HepG2 (cell line): ENCODE results near the gene B3GAT3. TPM values are rescaled to one million over a fixed set of nuclear protein-coding genes. Genes with fewer than 3 reads are reported as not detected.
A peak's percentile ranks its signal among the peaks of the same experiment; 100 is the strongest.

Source experiments
- BCL6 ChIP-seq: IDR thresholded peaks from 2 replicates; pipeline ENCODE4 v1.6.1; 2016; ENCODE audit warnings: missing genetic modification reagents, missing compliant biosample characterization
- EHMT2 ChIP-seq: fragments of 200-600 bp; sonication (generic); IDR thresholded peaks from 2 replicates; pipeline ENCODE4 v1.7.0; 2017; ENCODE audit warnings: antibody characterized with exemption, low read depth, low read length, borderline replicate concordance
- ETV6 ChIP-seq: sonication (generic); formaldehyde crosslinking; conservative IDR thresholded peaks from 2 replicates; pipeline ENCODE4 v1.4.0; 2020; ENCODE audit warnings: missing genetic modification reagents
- EZH2 ChIP-seq: conservative IDR thresholded peaks from 2 replicates; pipeline ENCODE4 v1.6.1; 2012; ENCODE audit warnings: mild to moderate bottlenecking, low read depth, low read length, moderate library complexity
- GABPA ChIP-seq, 2 experiments: IDR thresholded peaks; 2 replicates each; pipeline ENCODE4 v1.6.1; 2011 to 2016; ENCODE audit warnings: low read depth in 2 of 2, low read length in 1 of 2, missing biosample characterization in 1 of 2, missing genetic modification characterization in 1 of 2
- GTF3A ChIP-seq: sonication (generic); formaldehyde crosslinking; conservative IDR thresholded peaks from 2 replicates; pipeline ENCODE4 v1.4.0; 2020; ENCODE audit warnings: mild to moderate bottlenecking, missing genetic modification reagents
- MIXL1 ChIP-seq: IDR thresholded peaks from 2 replicates; pipeline ENCODE4 v1.6.1; 2016
- ONECUT2 ChIP-seq: sonication (generic); formaldehyde crosslinking; IDR thresholded peaks from 2 replicates; pipeline ENCODE4 v1.4.0; 2020; ENCODE audit warnings: missing genetic modification reagents
- RXRA ChIP-seq: sonication (generic); formaldehyde crosslinking; IDR thresholded peaks from 2 replicates; pipeline ENCODE4 v1.5.1; 2020; ENCODE audit warnings: missing genetic modification reagents
- SMAD9 ChIP-seq: sonication (generic); formaldehyde crosslinking; IDR thresholded peaks from 2 replicates; pipeline ENCODE4 v1.5.1; 2020; ENCODE audit warnings: mild to moderate bottlenecking, missing genetic modification reagents
- SP1 ChIP-seq, 2 experiments: fragments of 450-650 bp in 1 of 2; sonication (generic) in 1 of 2; formaldehyde crosslinking in 1 of 2; IDR thresholded peaks; 2 replicates each; pipeline versions ENCODE4 v1.4.0 to v1.6.1; 2016 to 2020; ENCODE audit warnings: missing genetic modification reagents in 1 of 2
- TEAD2 ChIP-seq: sonication (generic); formaldehyde crosslinking; IDR thresholded peaks from 2 replicates; pipeline ENCODE4 v1.9.0; 2021; ENCODE audit warnings: missing genetic modification reagents
- ZBTB8A ChIP-seq: sonication (generic); formaldehyde crosslinking; IDR thresholded peaks from 2 replicates; pipeline ENCODE4 v1.4.0; 2020; ENCODE audit warnings: mild to moderate bottlenecking, low read depth, missing genetic modification reagents, borderline replicate concordance
- ZMAT3 ChIP-seq: sonication (generic); formaldehyde crosslinking; conservative IDR thresholded peaks from 2 replicates; pipeline ENCODE4 v1.7.0; 2021; ENCODE audit warnings: missing genetic modification reagents
- ZNF136 ChIP-seq: sonication (generic); formaldehyde crosslinking; IDR thresholded peaks from 2 replicates; pipeline ENCODE4 v1.8.1; 2022; ENCODE audit warnings: low read depth, mild to moderate bottlenecking, moderate library complexity, missing genetic modification reagents
- ZNF224 ChIP-seq: sonication (generic); formaldehyde crosslinking; IDR thresholded peaks from 2 replicates; pipeline ENCODE4 v1.5.0; 2020; ENCODE audit warnings: mild to moderate bottlenecking, missing genetic modification reagents
- ZNF256 ChIP-seq: sonication (generic); formaldehyde crosslinking; conservative IDR thresholded peaks from 2 replicates; pipeline ENCODE4 v1.4.0; 2020; ENCODE audit warnings: missing genetic modification reagents
- ZNF335 ChIP-seq: sonication (generic); formaldehyde crosslinking; IDR thresholded peaks from 2 replicates; pipeline ENCODE4 v1.4.0; 2020; ENCODE audit warnings: missing genetic modification reagents
- polyA plus RNA-seq, 8 experiments: library from polyadenylated mRNA; depleted of rRNA in 3 of 8; stranded (reverse) in 7 of 8; unstranded in 1 of 8; fragments of >200 nt; fragmentation: Illumina TruSeq in 4 of 8; extraction: Trizol in 4 of 8; gene quantifications; 2 replicates each; pipeline versions ENCODE4 v1.2.1 to v1.2.3, GENCODE V29; 2011 to 2016; ENCODE audit warnings: low read depth in 4 of 8, missing spikeins in 1 of 8, mixed read lengths in 1 of 8; ENCODE audit not compliant: insufficient read depth in 1 of 8
- total RNA-seq, 5 experiments: library from RNA; depleted of rRNA; stranded (reverse); fragments of >200 nt; fragmentation: Illumina TruSeq; extraction: Trizol; gene quantifications; 2 replicates each; pipeline ENCODE4 v1.2.3, GENCODE V29; 2016; ENCODE audit warnings: low read depth in 1 of 5
- TF ChIP-seq, protein P1 (sequence below): sonication (generic); formaldehyde crosslinking; IDR thresholded peaks from 2 replicates; pipeline ENCODE4 v1.5.1; 2020; ENCODE audit warnings: missing genetic modification reagents, mild to moderate bottlenecking, borderline replicate concordance
- TF ChIP-seq, protein P2 (sequence below): sonication (generic); formaldehyde crosslinking; IDR thresholded peaks from 2 replicates; pipeline ENCODE4 v1.8.1; 2023; ENCODE audit warnings: mild to moderate bottlenecking, missing genetic modification reagents
- TF ChIP-seq, protein P3 (sequence below): sonication (generic); formaldehyde crosslinking; IDR thresholded peaks from 2 replicates; pipeline ENCODE4 v1.4.0; 2020; ENCODE audit warnings: missing genetic modification reagents

Gene B3GAT3
- total and polyA plus RNA-seq, 2 of the 13 experiments (the other 11 are each of a cell fraction or from before 2014, with no cell fraction given), result 21.3 to 26.1 TPM

DNA sequence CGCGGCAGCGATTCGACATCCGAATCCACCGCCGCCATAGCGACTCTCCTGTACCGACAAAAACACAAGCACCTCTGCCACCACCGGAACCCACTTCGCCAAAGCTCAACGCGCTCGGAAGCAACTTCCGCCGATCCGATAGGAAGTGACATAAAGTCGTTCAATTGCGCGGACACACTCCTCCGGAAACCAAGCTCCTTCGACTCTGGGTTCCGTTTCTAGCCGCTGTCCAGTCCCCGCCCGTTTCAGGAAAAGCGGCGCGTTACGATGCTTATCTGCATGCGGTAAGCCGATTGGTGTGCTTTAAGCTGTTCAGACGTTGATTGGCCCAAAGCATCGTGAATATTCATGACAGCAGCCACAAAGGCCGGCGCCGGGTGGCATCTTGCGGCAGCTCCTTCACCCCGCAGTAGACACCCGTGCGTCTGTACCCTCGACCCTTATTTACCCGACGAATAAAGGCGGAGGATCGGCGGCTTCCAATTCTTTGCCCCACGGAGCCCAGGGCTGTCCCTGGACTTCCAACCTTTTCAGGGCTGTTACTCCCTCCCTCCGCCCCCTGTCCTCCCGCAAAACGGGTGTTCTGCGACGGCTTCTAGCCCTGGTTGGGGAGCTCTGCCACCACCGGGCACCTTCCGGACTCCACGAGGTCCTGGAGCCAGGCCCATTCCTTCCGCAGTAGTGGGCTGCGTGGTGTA, 30.2 kb downstream of the B3GAT3 start, which contains the start of gene TUT1 (continued):
- TF ChIP-seq, protein P1, sequence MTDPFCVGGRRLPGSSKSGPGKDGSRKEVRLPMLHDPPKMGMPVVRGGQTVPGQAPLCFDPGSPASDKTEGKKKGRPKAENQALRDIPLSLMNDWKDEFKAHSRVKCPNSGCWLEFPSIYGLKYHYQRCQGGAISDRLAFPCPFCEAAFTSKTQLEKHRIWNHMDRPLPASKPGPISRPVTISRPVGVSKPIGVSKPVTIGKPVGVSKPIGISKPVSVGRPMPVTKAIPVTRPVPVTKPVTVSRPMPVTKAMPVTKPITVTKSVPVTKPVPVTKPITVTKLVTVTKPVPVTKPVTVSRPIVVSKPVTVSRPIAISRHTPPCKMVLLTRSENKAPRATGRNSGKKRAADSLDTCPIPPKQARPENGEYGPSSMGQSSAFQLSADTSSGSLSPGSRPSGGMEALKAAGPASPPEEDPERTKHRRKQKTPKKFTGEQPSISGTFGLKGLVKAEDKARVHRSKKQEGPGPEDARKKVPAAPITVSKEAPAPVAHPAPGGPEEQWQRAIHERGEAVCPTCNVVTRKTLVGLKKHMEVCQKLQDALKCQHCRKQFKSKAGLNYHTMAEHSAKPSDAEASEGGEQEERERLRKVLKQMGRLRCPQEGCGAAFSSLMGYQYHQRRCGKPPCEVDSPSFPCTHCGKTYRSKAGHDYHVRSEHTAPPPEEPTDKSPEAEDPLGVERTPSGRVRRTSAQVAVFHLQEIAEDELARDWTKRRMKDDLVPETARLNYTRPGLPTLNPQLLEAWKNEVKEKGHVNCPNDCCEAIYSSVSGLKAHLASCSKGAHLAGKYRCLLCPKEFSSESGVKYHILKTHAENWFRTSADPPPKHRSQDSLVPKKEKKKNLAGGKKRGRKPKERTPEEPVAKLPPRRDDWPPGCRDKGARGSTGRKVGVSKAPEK (CRISPR knock-in tag), result no peak
- TF ChIP-seq TEAD2 (CRISPR knock-in tag), result no peak
- TF ChIP-seq, protein P2, sequence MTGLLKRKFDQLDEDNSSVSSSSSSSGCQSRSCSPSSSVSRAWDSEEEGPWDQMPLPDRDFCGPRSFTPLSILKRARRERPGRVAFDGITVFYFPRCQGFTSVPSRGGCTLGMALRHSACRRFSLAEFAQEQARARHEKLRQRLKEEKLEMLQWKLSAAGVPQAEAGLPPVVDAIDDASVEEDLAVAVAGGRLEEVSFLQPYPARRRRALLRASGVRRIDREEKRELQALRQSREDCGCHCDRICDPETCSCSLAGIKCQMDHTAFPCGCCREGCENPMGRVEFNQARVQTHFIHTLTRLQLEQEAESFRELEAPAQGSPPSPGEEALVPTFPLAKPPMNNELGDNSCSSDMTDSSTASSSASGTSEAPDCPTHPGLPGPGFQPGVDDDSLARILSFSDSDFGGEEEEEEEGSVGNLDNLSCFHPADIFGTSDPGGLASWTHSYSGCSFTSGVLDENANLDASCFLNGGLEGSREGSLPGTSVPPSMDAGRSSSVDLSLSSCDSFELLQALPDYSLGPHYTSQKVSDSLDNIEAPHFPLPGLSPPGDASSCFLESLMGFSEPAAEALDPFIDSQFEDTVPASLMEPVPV (CRISPR knock-in tag), result peak; percentile 79
- TF ChIP-seq MIXL1 (CRISPR knock-in tag), result peak; percentile 96
- peak; percentile 55; the same call in 1 of the 2 replicates for TF ChIP-seq BCL6 (CRISPR knock-in tag)
- no peak for TF ChIP-seq ZNF224
- peak; percentile 77 for TF ChIP-seq ZNF335 (CRISPR knock-in tag)
- peak; percentile 62; the same call in 1 of the 2 replicates for TF ChIP-seq ONECUT2 (CRISPR knock-in tag)
- TF ChIP-seq GABPA (IDR thresholded peaks at IDR 0.05; ENCODE audit: low read depth, low read length), result peak; percentile 98
- TF ChIP-seq GABPA (CRISPR knock-in tag; IDR thresholded peaks at IDR 0.05; ENCODE audit: low read depth), result peak; percentile 100
- TF ChIP-seq RXRA, result peak; percentile 67
- TF ChIP-seq EZH2, result no peak
- peak; percentile 81; the same call in 1 of the 2 replicates for TF ChIP-seq GTF3A (CRISPR knock-in tag)
- TF ChIP-seq ZBTB8A (CRISPR knock-in tag), result no peak; the same call in 1 of the 2 replicates
- no peak for TF ChIP-seq ETV6
- no peak; the same call in 1 of the 2 replicates for TF ChIP-seq EHMT2
- 0 out of 2 replicates have a peak, but pooled peaks have one; percentile 52 for TF ChIP-seq ZNF256
- no peak; the same call in 1 of the 2 replicates for TF ChIP-seq SMAD9 (CRISPR knock-in tag)
- TF ChIP-seq SP1 (IDR thresholded peaks at IDR 0.05), result no peak
- TF ChIP-seq SP1 (CRISPR knock-in tag; IDR thresholded peaks at IDR 0.05), result peak; percentile 91
- no peak for TF ChIP-seq ZNF136
- TF ChIP-seq, protein P3, sequence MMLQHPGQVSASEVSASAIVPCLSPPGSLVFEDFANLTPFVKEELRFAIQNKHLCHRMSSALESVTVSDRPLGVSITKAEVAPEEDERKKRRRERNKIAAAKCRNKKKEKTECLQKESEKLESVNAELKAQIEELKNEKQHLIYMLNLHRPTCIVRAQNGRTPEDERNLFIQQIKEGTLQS (CRISPR knock-in tag), result peak; percentile 38; the same call in 1 of the 2 replicates
- 0 out of 2 replicates have a peak, but pooled peaks have one; percentile 61 for TF ChIP-seq ZMAT3 (CRISPR knock-in tag)
